Hair follicle dermal papilla cell (primary cell): Measurements from ENCODE around the gene POMT1. TPM values are rescaled to one million over a fixed set of nuclear protein-coding genes. Genes with fewer than 3 reads are reported as not detected.

Source experiments
- small RNA-seq: library from RNA; depleted of rRNA; stranded (forward); fragments of <200 nt; gene quantifications from one replicate; pipeline ENCODE3, GENCODE V24; 2012
- total RNA-seq: library from RNA; depleted of rRNA; stranded (reverse); fragments of >200 nt; gene quantifications from 2 replicates; pipeline ENCODE4 v1.2.3, GENCODE V29; 2012

POMT1 gene
- total RNA-seq: 31.5 and 32.3 TPM in 2 replicates

GRCh38 chr9:131502781-131503625 lies at the start of gene POMT1:
Gene POMT1, plus strand, starts transcription at chr9:131502918. Its CDS starts 1,301 bp downstream, at chr9:131504219.

GRCh38 chr9:131530920-131531832 lies 28.5 kb downstream of the POMT1 start, which contains the start of gene UCK1:
Gene UCK1, minus strand, starts transcription at chr9:131531263. Its CDS starts 89 bp downstream, at chr9:131531174.

GRCh38 chr9:131545003-131545785 lies 42.5 kb downstream of the POMT1 start, which contains the start of gene PRRT1B:
Gene PRRT1B, plus strand, starts transcription at chr9:131545523. Its CDS starts 93 bp downstream, at chr9:131545616.

Small RNAs within 50 kb of the gene (small RNA-seq; reads per million reads assigned to genes)
- 0.88 reads per million, percentile 14 among the genes with 10 or more reads in this experiment for gene SNORD62A
- gene SNORD62B: 2.1 reads per million, percentile 49 among the genes with 10 or more reads in this experiment

Other genes with a start within 250 kb of the POMT1 start
- gene FAM78A, start 226.4 kb upstream of the POMT1 start, total RNA-seq: 0.49 and 0.73 TPM in 2 replicates
- 9.2 and 10.6 TPM in 2 replicates for gene PLPP7, start 213.2 kb upstream of the POMT1 start, total RNA-seq
- 73.0 and 100.0 TPM in 2 replicates for gene PRRC2B, start 108.8 kb upstream of the POMT1 start, total RNA-seq
- 23.2 and 29.9 TPM in 2 replicates for gene UCK1, start 28.3 kb downstream of the POMT1 start, total RNA-seq
- gene PRRT1B, start 42.6 kb downstream of the POMT1 start, total RNA-seq: not detected in 2 replicates
- gene RAPGEF1, start 237.2 kb downstream of the POMT1 start, total RNA-seq: 44.6 and 45.8 TPM in 2 replicates